Hematopoietic multipotent progenitor cell treated with erythropoietin and hydrocortisone succinate and interleukin-3 and kit ligand, for 15 days (in vitro differentiated cells): Measurements from ENCODE around the gene RASSF4.
A peak's percentile ranks its signal among the peaks of the same experiment; 100 is the strongest.

Experiments
- DNase-seq: peaks from one replicate; pipeline ENCODE4 v3.0.0-alpha.2; 2015; ENCODE audit warnings: low spot score

The RASSF4 gene, protein sequence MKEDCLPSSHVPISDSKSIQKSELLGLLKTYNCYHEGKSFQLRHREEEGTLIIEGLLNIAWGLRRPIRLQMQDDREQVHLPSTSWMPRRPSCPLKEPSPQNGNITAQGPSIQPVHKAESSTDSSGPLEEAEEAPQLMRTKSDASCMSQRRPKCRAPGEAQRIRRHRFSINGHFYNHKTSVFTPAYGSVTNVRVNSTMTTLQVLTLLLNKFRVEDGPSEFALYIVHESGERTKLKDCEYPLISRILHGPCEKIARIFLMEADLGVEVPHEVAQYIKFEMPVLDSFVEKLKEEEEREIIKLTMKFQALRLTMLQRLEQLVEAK

DNA sequence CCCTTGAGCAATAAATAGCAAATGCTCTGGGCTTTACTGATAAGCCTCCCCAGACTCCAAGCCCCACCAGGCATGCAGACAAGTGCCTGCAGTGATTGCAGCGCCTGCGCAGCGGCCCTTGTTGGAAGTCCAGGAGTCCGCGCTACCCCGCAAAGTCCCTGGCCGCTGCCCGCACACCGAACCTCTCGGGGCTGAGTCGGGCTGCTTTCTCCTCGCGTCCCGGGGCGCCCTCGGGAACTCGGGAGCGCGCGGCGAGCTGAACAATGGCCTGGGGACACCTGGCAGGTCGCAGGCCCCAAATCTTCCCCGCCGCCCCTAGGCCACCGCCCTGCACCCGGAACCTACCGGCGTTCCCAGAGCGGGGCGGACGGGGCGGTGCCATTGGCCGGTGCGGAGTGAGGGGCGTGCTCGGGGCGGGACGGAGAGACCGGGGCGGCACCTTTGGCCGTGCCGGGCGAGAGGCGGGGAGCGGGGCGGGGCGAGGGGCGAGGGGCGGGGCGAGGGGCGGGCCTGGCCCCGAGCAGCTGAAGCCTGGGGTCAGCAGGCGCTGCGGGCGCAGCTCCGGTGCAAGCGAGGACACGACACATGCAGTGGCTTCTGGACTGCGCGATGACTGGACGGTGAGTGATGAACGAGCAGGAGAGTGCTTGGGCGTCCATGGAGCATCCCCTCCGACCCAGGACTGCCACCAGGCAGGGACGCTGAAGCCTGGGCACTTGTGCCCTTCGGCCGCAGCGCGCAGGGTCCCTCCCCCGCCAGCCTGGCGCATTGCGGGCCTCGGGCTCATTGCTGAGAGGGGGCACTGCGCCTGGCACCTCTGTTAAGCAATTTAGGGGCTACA, at the start of gene RASSF4:
Gene RASSF4 (plus strand): TSS at position 556 of the 841 bp plus-strand sequence. CDS start 10,401 bp downstream, outside the sequence.
- peak; percentile 38 for DNase-seq

- no peak for DNase-seq
Measured at GRCh38 chr10:44909910-44910309, 49.7 kb upstream of the RASSF4 start.

DNA sequence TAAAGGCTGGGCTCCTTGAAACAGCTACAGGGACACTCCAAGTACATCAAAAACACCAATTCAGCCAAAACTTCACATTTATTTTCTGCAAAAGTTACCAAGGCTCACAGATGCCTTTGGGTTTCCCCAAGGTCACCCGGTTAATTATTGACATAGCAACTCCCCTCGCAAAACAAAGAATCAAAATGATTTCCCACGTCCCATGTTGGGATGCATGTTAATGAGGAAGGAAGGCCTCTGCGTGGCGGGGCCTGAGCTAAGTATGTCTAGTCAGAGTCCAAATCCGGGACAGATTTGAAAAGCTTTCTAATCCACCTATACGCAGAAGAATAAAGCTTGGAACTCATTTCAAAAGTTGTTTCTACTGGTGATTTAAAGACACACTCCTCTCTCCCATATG, 49.0 kb upstream of the RASSF4 start:
- no peak for DNase-seq

- no peak for DNase-seq
Measured at GRCh38 chr10:44911081-44911540, 48.5 kb upstream of the RASSF4 start, which contains the start of gene TMEM72. TSS of gene TMEM72 (plus strand) at chr10:44911337. CDS start at chr10:44911513, 176 bp downstream.

GRCh38 chr10:44911951-44912350, 47.7 kb upstream of the RASSF4 start:
- no peak for DNase-seq

GRCh38 chr10:44913350-44914081, 46.1 kb upstream of the RASSF4 start:
- peak; percentile 4 for DNase-seq

- no peak for DNase-seq
Measured at GRCh38 chr10:44914891-44915290, 44.7 kb upstream of the RASSF4 start.

DNA sequence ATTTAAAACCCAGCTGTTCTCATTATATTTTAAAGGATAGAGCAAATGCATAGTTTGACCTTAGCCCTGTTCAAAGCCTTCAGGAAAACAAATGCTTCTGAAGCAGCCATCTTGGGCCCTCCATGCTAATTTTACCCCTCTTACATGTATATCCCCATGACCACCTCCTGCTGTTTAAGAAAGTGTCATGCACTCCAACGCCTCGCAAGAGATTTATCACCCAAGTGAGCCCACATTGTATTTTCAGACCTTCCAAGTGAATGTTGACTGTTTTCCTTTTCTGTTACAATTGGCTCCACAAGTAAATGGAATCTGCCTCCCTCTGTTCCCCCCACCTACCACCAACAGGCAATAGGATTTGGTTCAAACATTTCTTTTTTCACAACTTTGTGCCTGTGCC, 43.2 kb upstream of the RASSF4 start:
- DNase-seq: no peak

- DNase-seq: no peak
Measured at GRCh38 chr10:44917848-44918247, 41.8 kb upstream of the RASSF4 start.

DNA sequence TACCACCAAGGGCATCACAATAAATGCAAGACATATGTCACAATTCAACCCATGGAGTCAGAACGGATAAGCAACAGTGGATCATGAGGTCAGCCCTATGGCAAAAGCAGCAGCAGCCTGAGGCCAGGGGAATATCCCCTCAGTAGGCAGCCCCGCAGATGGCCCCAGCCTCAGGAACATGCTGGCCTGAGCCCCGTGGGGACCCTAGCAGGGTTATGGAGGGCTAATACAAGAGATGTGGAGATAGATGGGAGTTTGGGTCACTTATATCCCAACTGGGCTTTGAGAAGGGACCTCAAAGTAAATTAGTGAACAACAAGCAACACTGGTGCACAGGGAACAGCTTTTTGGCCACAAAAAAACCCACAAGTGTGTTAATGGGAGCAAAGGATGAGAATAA, 39.4 kb upstream of the RASSF4 start:
- no peak for DNase-seq

DNA sequence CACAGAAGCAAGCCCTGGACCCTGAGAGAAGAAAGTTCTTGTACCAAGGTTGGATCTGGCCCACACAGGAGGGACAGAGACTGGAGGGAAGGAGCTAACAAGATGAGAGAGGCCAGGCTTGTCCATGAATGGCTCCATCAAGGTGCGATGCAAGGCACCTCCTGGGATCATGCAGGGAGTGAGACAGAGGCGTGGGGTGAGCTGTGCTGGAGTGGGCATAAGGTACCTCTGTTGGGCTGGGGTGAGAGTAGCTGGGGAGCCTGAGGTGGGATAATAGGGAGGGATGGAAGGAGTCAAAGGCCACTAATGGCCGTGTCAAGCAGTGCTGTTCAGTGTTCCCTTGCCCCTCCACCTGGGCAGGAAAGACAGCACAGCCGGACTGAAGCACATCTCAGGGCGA, 38.5 kb upstream of the RASSF4 start:
- DNase-seq: no peak

DNA sequence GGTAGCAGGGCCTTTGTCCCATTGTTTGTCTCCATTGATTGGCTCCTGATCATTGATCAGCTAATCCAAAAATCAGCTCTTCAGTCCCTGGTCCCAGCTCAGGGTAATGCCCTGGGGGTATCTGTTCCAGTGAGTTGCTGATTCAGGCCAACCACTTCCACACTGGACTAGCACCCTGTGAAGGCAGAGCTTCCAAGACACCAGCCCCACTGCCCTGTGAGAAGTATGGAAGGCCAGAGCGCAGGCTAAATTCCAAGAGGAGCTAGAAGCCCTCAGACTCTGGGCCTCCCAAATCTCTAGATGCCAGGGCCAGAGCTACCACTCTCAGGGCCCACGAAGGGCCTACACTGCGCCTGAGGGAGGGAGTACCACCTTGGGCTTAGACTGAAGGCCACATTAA, 38.1 kb upstream of the RASSF4 start:
- no peak for DNase-seq

- no peak for DNase-seq
Measured at GRCh38 chr10:44922021-44922420, 37.6 kb upstream of the RASSF4 start.

DNA sequence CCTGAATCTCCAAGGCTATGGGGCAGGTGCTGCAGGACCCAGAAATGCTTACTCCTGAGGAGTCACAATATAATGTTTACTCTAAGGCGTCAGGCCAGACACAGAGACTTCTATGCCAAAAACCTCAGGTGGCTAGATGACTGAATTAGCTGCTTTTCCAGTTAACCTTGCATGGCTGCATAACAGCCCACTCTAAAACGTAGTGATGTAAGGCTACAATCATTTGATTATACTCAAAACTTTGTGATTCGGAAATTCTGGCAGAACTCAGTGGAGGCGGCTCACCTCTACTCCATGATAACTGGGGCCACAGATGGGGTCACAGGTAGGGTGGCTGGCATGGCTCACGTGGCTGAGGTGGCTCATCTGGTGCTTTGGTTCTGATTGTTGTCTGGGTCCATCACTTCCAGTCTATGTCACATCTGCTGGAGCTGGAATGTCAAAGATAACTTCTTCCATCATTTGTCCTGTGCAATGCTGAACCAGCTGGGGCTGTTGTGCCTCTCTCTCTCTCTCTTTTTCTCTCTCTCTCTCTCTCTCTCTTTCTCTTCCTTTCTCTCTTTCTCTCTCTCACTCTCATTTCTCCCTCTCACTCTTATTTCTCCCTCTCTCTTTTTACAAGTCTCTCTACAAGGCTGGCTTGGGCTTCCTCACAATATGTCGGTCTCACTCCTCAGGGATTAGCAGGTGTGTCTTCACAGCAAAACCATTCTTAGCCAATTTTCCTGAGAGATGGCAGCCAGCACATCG, 36.6 kb upstream of the RASSF4 start:
- no peak for DNase-seq

- DNase-seq: no peak
Measured at GRCh38 chr10:44923611-44924010, 36.0 kb upstream of the RASSF4 start.

DNA sequence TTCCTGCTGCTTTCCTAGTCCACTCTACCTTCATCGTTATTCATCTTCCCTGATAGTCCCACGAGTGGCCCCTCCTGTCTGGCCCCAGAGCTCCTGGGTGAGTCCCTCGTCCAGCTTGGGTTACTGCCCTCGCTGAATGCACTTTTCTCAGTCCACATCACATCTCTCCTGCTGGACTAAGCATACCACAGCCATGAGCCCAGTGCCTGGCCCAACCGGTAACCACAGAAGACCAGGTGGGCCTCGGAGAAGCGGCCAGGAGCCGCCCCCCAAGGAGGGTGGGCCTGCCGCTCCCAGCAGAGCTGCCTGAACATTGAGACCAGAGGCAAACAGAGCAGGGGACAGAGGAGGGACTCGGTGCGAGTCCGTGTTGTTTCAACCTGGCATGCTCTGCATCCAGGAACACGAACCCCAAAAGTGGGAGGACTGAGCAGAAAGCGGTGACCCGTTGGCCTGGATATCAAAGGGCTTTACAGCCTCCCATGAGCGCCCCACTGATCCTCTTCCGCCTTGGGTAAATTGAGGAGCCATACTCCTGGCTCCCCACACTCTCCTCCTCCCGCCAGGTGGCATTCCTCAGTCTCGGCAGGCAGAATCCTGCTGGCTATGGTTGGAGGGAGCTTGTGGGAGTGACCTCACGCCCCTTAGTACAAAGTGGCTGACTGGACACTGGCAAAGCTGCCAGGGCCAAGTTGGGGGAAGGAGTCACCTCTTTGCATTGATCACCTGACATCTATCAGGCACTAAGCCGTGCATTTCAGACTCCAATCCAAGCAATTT, 35.2 kb upstream of the RASSF4 start:
- DNase-seq: no peak

GRCh38 chr10:44925224-44925623, 34.4 kb upstream of the RASSF4 start:
- no peak for DNase-seq

- DNase-seq: no peak
Measured at GRCh38 chr10:44925811-44926750, 33.5 kb upstream of the RASSF4 start.

- no peak for DNase-seq
Measured at GRCh38 chr10:44926751-44927351, 32.8 kb upstream of the RASSF4 start.
